Activated B cell treated with CpG ODN at 0.5 μM for 24 hours (primary cell): ENCODE results near the gene TMEM132D. TPM values are rescaled to one million over a fixed set of nuclear protein-coding genes. Genes with fewer than 3 reads are reported as not detected.

Experiments used
- ATAC-seq: fragments of 200-7000 bp; cut with Tn5 transposase; one replicate; pipeline ENCODE4 v1.10.0; 2021; ENCODE audit warnings: low read depth, mild to moderate bottlenecking, moderate library complexity
- CTCF ChIA-PET: fragments of 350-600 bp; sonication (Branson Sonifier 250); formaldehyde crosslinking; loops from one replicate; lab custom pipeline; 2021; ENCODE audit warnings: antibody characterized with exemption; lab: Charles Lee
- POLR2A ChIA-PET: fragments of 350-600 bp; sonication (Branson Sonifier 250); formaldehyde crosslinking; loops from one replicate; lab custom pipeline; 2021; ENCODE audit warnings: antibody characterized with exemption; lab: Charles Lee
- DNase-seq: peaks from one replicate; pipeline ENCODE4 v3.0.0; 2022
- H3K27ac Mint-ChIP-seq: one replicate; pipeline ENCODE4 v1.8.0; 2020; ENCODE audit warnings: mixed read lengths
- H3K27me3 Mint-ChIP-seq: one replicate; pipeline ENCODE4 v1.8.0; 2021; ENCODE audit warnings: mixed read lengths
- H3K36me3 Mint-ChIP-seq: one replicate; pipeline ENCODE4 v1.8.0; 2021; ENCODE audit warnings: low read depth, mixed read lengths
- H3K4me1 Mint-ChIP-seq: one replicate; pipeline ENCODE4 v1.8.0; 2021; ENCODE audit warnings: mixed read lengths
- H3K4me3 Mint-ChIP-seq: one replicate; pipeline ENCODE4 v1.8.0; 2020; ENCODE audit warnings: mild to moderate bottlenecking, mixed read lengths
- H3K9me3 Mint-ChIP-seq: one replicate; pipeline ENCODE4 v1.8.0; 2020; ENCODE audit warnings: mixed read lengths
- intact Hi-C: fragments of 100-400 bp; cut with micrococcal nuclease; formaldehyde crosslinking; loops from one replicate; pipeline ENCODE4 v1.15.1; 2024
- total RNA-seq: library from RNA; stranded (reverse); gene quantifications from 2 replicates; pipeline ENCODE4 v1.2.3, GENCODE V29; 2022
- TF ChIP-seq, protein P1 (sequence below): fragments of 200-600 bp; IDR thresholded peaks from one replicate; pipeline ENCODE4 v1.8.0; 2022; ENCODE audit warnings: antibody characterized with exemption, mild to moderate bottlenecking

Gene TMEM132D
- total RNA-seq, 1 donor from 2014 or later: not detected

DNA sequence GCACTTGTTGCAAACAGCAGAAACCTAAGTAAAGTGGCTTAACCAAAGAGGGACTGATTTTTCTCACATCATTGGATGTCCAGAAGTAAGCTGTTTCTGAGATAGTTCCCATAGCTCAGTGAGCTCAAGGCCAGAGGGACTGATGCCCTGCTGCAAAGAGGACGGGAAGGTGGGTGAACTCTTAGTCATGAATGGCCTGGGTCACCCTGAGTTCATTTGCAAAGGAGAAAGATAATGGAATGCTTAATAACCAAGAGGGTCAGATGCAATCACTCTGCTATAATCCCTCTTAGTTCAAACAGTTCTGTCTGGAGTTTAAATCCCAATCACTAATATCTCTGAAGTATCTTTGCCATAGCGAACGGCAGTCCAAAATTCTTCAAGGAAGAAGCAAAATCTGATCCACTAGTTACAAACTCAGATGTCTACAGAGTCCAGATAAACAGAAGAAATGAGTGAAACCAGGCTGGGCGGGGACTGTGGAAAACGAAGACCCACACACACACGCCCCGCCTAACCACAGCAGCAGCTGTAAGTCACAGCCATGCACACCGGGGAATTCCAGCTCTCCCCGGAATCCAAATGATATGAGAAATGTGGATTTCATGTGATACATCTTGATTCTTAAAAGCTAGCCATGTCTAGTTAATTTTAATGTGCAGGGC is 289.5 kb downstream of the TMEM132D start:
- H3K4me3 Mint-ChIP-seq: no peak overlapping the region
- no peak overlapping the region for H3K27ac Mint-ChIP-seq
- DNase-seq (no peak), ATAC-seq (no peak)
- TF ChIP-seq, protein P1, sequence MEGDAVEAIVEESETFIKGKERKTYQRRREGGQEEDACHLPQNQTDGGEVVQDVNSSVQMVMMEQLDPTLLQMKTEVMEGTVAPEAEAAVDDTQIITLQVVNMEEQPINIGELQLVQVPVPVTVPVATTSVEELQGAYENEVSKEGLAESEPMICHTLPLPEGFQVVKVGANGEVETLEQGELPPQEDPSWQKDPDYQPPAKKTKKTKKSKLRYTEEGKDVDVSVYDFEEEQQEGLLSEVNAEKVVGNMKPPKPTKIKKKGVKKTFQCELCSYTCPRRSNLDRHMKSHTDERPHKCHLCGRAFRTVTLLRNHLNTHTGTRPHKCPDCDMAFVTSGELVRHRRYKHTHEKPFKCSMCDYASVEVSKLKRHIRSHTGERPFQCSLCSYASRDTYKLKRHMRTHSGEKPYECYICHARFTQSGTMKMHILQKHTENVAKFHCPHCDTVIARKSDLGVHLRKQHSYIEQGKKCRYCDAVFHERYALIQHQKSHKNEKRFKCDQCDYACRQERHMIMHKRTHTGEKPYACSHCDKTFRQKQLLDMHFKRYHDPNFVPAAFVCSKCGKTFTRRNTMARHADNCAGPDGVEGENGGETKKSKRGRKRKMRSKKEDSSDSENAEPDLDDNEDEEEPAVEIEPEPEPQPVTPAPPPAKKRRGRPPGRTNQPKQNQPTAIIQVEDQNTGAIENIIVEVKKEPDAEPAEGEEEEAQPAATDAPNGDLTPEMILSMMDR: no peak
- H3K4me1 Mint-ChIP-seq: no peaks in the 10 kb centered on the region
- H3K9me3 Mint-ChIP-seq: peaks cover 12% of the 10 kb centered on the region
- intact Hi-C loops: no loop called here
- ChIA-PET CTCF (no interaction called here), POLR2A (no interaction called here)
- no peaks in the 10 kb centered on the region for H3K36me3 Mint-ChIP-seq
- no peaks in the 10 kb centered on the region for H3K27me3 Mint-ChIP-seq

DNA sequence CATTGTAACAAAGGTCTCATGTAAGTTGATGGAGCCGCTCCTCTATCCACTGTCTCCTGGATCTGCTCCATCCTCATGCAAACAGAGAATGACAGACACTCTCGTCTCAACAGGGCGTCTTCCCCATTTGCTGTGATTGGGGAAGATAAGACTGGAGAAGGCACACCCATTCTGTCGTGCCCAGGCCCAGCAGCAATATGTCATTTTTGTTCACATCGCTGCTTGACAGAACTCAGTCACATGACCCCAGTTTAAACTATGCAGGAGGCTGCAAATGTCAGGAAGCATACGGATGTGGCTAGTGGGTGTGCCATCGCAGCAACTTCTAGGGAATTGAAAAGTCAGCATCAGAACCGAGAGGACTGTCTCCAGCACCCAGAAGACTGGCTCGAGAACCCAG is 290.5 kb downstream of the TMEM132D start:
- ATAC-seq (no peak), DNase-seq (no peak)
- ChIA-PET CTCF (no interaction called here), POLR2A (no interaction called here)
- H3K27ac Mint-ChIP-seq: no peak overlapping the region
- no peaks in the 10 kb centered on the region for H3K4me1 Mint-ChIP-seq
- TF ChIP-seq, protein P1: no peak
- no peaks in the 10 kb centered on the region for H3K36me3 Mint-ChIP-seq
- intact Hi-C loops: no loop called here
- H3K4me3 Mint-ChIP-seq: no peak overlapping the region
- no peaks in the 10 kb centered on the region for H3K27me3 Mint-ChIP-seq
- H3K9me3 Mint-ChIP-seq: peaks cover 12% of the 10 kb centered on the region

DNA sequence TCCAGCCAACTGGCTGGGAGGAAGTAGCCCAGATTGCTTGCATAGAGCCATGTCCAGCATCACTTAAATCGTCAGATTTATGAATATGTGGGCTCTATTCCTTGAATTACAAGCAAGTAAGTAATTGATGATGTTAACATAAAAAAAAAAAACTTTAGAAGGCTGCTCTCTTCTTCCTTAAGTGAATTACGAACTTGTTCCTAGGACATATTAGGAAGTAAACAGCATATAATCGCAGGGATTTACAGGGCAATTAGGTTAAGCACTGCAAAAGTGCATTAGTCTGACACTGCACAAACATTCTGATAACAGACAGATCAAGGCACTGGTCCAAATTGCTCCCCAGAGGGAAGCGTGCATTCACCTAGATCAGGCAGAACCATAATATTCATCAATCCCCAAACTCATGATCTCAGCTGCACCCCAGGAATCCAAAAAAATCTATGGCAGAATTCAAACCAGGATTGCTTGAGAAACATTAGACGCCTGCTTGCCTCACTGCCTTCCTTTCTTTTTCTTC is 293.2 kb downstream of the TMEM132D start:
- Mint-ChIP-seq H3K4me1 (no peaks in the 10 kb centered on the region), H3K36me3 (no peaks in the 10 kb centered on the region), H3K4me3 (no peak overlapping the region), H3K27ac (no peak overlapping the region), H3K9me3 (peaks cover 3% of the 10 kb centered on the region), H3K27me3 (no peaks in the 10 kb centered on the region)
- intact Hi-C loops: no loop called here
- TF ChIP-seq, protein P1: no peak
- ATAC-seq: no peak
- ChIA-PET CTCF (no interaction called here), POLR2A (no interaction called here)
- no peak for DNase-seq

DNA sequence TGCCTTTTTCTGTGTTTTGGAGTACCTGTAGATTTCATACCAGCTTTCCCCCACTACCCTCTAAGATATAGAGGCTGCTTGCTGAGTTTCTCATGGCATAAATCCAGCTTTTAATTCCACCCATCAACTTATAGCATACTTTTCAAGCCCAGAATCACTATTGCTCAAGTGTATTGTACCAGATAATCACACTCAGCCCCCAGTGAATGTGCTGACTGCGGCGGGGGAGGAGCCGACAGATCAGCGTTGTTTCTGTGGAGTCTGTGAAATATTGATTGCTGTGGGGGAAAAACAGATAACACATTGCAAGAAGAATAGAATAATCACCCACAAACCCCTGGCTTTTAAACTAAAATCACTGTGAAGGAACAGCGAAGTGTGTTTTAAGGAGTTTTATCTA is 296.1 kb downstream of the TMEM132D start:
- Mint-ChIP-seq H3K4me3 (no peak overlapping the region), H3K27me3 (no peaks in the 10 kb centered on the region), H3K27ac (no peak overlapping the region), H3K36me3 (no peaks in the 10 kb centered on the region), H3K9me3 (peaks cover 4% of the 10 kb centered on the region), H3K4me1 (no peaks in the 10 kb centered on the region)
- CTCF ChIA-PET: no interaction called here
- TF ChIP-seq, protein P1: no peak
- intact Hi-C loops: no loop called here
- POLR2A ChIA-PET: no interaction called here
- DNase-seq (no peak), ATAC-seq (no peak)

DNA sequence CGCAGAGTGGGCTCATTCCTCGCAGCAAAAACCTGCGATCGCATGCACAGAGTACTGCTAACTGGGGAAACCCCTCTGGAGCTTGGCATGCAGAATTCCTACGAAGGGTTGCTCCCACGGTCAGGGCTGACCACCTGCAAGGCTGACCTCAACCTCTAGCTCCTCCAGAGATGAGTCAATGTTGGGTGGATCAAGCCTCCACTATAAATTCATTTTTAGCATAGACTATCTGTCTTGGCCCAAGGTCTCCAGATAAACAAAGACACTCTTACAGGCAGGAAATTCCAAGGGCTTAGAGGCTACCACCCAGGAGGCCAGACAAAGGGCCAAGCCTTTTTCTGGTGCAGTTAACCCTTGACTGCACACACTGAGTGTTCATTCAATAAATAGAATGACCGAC is 296.5 kb downstream of the TMEM132D start:
- no peaks in the 10 kb centered on the region for H3K4me1 Mint-ChIP-seq
- H3K4me3 Mint-ChIP-seq: no peak overlapping the region
- H3K27me3 Mint-ChIP-seq: no peaks in the 10 kb centered on the region
- ChIA-PET POLR2A (no interaction called here), CTCF (no interaction called here)
- ATAC-seq: no peak
- TF ChIP-seq, protein P1: no peak
- DNase-seq: no peak
- peaks cover 4% of the 10 kb centered on the region for H3K9me3 Mint-ChIP-seq
- H3K36me3 Mint-ChIP-seq: no peaks in the 10 kb centered on the region
- intact Hi-C loops: no loop called here
- no peak overlapping the region for H3K27ac Mint-ChIP-seq
